VCaP (cell line): Measurements from ENCODE around the gene MKLN1.

ENCODE experiments used
- H3K27ac ChIP-seq: fragments of 450-650 bp; 2 replicates; pipeline ENCODE4 v1.5.1; 2017
- TF ChIP-seq, protein P1 (sequence below): fragments of 450-650 bp; conservative IDR thresholded peaks from 2 replicates; pipeline ENCODE4 v1.5.1; 2017; ENCODE audit warnings: mild to moderate bottlenecking, moderate library complexity

Gene MKLN1

DNA sequence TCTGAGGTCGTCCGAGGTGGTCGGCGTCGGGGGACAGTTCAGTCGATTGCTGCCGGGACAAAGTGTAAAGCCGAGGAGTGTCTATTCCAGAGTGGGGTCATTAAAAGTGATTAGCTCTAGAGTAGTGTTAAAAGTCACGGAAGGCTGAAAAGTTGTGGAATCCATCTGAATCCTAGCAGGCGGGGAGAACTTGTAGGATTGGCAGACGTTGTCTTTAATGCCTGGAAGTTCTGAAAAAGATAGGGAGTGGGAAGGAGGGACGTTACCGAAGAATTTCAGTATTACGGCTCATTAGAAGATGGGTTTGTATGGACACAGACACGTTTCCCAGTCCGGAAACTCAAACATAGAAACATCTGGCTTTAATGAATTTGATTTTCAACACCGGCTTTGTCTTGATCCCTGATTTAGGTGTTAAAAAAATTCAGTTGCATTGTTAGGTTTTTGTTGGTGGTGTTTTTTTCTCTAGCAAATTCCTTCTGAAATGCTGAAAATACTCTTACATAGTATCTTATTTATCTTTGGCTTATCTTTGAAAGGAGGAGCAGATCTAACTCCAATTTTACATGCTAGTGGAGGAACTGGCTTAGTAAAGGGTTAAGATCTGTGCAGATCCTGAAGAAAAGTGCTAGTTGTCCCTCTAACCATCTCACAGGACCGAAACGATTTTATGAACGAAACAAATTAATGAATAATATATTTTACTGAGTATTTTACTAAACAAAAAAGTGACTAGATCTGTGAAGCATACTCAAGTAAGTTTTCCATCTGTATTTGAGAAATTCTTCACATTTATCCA is 900 bp downstream of the MKLN1 start:
- peak overlapping the region; percentile 99 for H3K27ac ChIP-seq
- TF ChIP-seq, protein P1, sequence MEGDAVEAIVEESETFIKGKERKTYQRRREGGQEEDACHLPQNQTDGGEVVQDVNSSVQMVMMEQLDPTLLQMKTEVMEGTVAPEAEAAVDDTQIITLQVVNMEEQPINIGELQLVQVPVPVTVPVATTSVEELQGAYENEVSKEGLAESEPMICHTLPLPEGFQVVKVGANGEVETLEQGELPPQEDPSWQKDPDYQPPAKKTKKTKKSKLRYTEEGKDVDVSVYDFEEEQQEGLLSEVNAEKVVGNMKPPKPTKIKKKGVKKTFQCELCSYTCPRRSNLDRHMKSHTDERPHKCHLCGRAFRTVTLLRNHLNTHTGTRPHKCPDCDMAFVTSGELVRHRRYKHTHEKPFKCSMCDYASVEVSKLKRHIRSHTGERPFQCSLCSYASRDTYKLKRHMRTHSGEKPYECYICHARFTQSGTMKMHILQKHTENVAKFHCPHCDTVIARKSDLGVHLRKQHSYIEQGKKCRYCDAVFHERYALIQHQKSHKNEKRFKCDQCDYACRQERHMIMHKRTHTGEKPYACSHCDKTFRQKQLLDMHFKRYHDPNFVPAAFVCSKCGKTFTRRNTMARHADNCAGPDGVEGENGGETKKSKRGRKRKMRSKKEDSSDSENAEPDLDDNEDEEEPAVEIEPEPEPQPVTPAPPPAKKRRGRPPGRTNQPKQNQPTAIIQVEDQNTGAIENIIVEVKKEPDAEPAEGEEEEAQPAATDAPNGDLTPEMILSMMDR = no peak

DNA sequence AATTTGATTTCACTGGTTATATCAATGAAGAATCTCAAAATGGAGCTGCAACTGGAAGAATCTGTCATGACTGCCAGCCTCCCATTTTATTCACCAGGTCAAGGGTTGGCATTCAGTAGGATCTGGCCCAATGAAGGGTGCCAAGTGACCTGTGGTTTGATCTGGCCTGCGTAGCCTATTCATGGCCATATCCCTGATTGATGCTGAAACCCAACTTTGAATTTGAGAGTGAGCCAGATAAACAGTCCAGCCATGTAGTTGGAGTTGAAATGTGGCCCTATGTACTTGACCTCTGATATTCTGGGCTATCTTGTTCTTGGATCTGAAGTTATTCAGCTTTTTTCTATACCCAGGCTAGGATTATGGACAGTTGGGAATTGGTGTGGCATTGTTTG is 1.5 kb downstream of the MKLN1 start:
- H3K27ac ChIP-seq = peak overlapping the region; percentile 99
- TF ChIP-seq, protein P1 = no peak

DNA sequence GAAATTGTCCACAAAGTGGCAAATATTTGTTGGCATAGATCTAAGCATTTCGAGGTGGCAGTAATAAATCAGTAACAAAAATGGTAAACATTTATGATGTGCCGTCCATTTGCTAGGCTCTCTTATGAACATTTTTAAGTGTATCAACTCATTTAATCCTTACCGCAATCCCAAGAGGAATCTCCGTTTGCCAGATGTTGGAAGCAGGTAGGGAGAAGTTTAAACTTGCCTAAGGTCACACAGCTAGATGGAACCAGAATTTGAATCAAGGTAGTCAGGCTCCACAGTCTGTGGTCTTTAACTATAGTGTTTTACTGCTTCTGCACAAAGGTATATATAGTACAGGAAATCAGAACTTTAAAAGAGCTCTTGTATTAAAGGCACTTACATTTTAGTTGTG is 2.6 kb downstream of the MKLN1 start:
- TF ChIP-seq, protein P1 = no peak
- peak overlapping the region; percentile 99; the same call in 1 of the 2 replicates for H3K27ac ChIP-seq

DNA sequence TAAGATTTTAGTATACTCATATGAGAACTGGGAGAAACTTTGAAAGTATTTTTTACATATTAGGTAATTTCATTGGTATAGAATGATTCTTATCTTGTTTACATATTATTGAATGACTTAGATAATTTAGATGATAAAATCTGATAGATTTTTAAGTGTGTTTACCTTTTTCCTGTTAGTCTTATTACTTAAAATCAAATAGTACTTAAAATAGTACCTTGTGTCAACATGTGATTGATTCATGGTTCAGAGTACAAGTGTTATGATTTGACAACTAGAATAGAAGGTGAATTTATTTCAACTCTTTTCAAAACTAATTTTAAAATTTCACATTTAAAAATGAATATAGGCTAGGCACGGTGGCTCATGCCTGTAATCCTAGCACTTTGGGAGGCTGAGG is 4.1 kb downstream of the MKLN1 start:
- TF ChIP-seq, protein P1 = no peak
- no peak overlapping the region for H3K27ac ChIP-seq

DNA sequence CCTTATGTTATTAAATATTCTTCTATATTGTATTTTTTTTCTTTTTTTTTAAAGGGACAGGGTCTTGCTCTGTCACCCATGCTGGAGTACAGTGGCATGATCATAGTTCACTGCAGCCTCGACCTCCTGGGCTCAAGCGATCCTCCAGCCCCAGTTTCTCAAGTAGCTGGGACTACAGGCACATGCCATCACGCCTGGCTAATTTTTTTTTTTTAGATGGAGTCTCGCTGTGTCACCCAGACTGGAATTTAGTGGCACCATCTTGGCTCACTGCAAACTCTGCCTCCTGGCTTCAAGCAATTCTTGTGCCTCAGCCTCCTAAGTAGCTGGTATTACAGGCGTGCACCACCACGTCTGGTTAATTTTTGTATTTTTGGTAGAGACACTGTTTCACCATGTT is 5.1 kb downstream of the MKLN1 start:
- peak overlapping the region; percentile 4; the same call in 1 of the 2 replicates for H3K27ac ChIP-seq

DNA sequence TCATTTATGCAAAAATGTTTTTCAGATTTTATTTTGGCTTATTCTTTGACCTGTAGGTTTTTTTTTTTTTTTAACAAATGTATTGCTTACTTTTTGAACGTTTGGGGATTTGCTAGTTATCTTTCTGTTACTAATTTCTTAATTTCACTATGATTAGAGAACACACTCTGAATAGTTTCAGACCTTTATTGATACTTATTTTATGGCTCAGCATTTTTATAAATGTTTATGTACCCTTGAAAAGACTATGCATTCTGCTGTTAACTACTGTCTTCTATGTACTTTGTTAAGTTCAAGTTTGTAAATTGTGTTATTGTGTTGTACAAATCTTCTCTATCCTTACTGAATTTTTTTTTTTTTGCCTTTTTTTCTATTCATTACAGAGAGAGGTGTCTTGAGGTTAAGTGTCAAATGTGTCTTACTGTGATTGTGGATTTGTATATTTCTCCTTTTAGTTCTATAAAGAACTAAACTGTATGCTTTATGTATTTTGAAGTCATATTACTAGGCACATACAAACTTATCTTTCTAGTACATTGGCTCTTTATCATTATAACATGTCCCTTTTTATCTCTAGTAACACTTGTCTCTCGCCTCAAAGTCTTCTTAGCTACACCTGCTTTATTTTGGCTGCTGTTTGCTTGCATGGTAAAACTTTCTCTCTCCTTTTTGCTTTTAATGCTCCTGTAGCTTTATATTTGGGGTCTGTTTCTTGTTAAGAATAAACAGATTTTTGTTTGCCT is 8.1 kb downstream of the MKLN1 start:
- H3K27ac ChIP-seq = no peak overlapping the region
- TF ChIP-seq, protein P1 = no peak

DNA sequence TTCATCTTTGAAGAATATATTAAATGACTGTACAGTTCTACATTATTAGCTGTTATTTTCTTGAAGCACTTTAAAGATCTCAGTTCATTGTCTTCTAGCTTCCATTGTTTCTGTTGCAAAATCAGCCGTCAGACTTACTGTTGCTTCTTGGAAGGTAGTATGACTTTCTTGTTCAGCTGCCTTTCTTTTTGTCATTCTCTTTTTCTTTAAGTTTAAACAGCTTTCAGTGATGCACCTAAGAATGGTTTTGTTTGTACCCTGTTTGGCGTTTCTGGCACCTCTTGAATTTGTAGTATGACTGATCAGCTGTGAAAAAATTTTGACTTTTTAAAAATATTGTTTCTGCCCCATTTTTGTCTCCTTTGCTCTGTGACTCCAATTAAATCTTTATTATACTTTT is 9.3 kb downstream of the MKLN1 start:
- TF ChIP-seq, protein P1 = no peak

DNA sequence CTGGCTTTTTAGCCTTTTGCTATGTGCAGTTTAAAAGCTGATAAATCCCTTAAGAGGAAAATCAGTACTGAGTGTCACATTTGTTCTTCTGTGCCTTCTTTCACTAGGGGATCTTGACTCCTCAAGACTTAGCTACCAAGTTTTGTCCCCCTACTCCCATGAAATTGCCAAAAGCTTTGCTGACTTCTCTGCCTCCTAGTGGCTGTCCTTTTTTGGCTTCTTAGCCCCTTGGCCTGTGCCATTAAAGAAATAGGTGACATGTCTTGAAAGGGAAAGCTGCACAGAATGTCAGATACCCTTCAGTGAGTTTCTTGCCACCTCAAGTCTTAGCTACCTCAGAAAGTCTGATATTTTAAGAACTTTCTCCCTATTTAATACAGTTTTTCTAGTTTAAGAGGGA is 10.5 kb downstream of the MKLN1 start:
- no peak overlapping the region for H3K27ac ChIP-seq
- TF ChIP-seq, protein P1 = no peak

More for the DNA sequence above, 9.3 kb downstream of the MKLN1 start:
- no peak overlapping the region for H3K27ac ChIP-seq
